Parathyroid adenoma (tissue), 2 donors: ENCODE data around the gene NNAT.

Experiments
- H2AFZ ChIP-seq: fragments of 300-600 bp; sonication (generic); one replicate; pipeline ENCODE4 v1.7.0; 2017; ENCODE audit warnings: antibody characterized with exemption, mild to moderate bottlenecking
- H3K27ac ChIP-seq: fragments of 300-600 bp; sonication (generic); one replicate; pipeline ENCODE4 v1.7.0; 2017
- H3K27me3 ChIP-seq: fragments of 300-600 bp; sonication (generic); one replicate; pipeline ENCODE4 v1.7.0; 2017; ENCODE audit warnings: low read length; ENCODE audit not compliant: control insufficient read depth, insufficient read depth
- H3K36me3 ChIP-seq: fragments of 300-600 bp; sonication (generic); one replicate; pipeline ENCODE4 v1.7.0; 2017; ENCODE audit warnings: low read length; ENCODE audit not compliant: control insufficient read depth, insufficient read depth
- H3K4me1 ChIP-seq: fragments of 300-600 bp; sonication (generic); one replicate; pipeline ENCODE4 v1.7.0; 2017; ENCODE audit warnings: control low read depth
- H3K4me2 ChIP-seq: fragments of 300-600 bp; sonication (generic); one replicate; pipeline ENCODE4 v1.7.0; 2017; ENCODE audit warnings: low read length
- H3K4me3 ChIP-seq: fragments of 300-600 bp; sonication (generic); one replicate; pipeline ENCODE4 v1.7.0; 2017; ENCODE audit warnings: low read depth, low read length
- H3K79me2 ChIP-seq: fragments of 300-600 bp; sonication (generic); one replicate; pipeline ENCODE4 v1.7.0; 2017; ENCODE audit warnings: control low read depth
- H3K9ac ChIP-seq: fragments of 300-600 bp; sonication (generic); one replicate; pipeline ENCODE4 v1.7.0; 2017; ENCODE audit warnings: mild to moderate bottlenecking
- H3K9me3 ChIP-seq: fragments of 300-600 bp; sonication (generic); one replicate; pipeline ENCODE4 v1.7.0; 2017; ENCODE audit warnings: low read length; ENCODE audit not compliant: control insufficient read depth
- TF ChIP-seq, protein P1 (sequence below): fragments of 300-600 bp; sonication (generic); IDR thresholded peaks from one replicate; pipeline ENCODE4 v1.7.0; 2017; ENCODE audit warnings: antibody characterized with exemption, mild to moderate bottlenecking
- donor health status: primary hyperparathyroidism.

The NNAT gene

GRCh38 chr20:37505263-37506151, 15.5 kb upstream of the NNAT start:
- H3K4me3 ChIP-seq: no peak overlapping the region
- H3K79me2 ChIP-seq: no peaks in the 10 kb centered on the region
- H3K27me3 ChIP-seq: no peaks in the 10 kb centered on the region
- no peaks in the 10 kb centered on the region for H3K36me3 ChIP-seq
- H3K4me2 ChIP-seq: no peak overlapping the region
- H3K9me3 ChIP-seq: no peaks in the 10 kb centered on the region
- no peak overlapping the region for H3K9ac ChIP-seq
- TF ChIP-seq, protein P1, sequence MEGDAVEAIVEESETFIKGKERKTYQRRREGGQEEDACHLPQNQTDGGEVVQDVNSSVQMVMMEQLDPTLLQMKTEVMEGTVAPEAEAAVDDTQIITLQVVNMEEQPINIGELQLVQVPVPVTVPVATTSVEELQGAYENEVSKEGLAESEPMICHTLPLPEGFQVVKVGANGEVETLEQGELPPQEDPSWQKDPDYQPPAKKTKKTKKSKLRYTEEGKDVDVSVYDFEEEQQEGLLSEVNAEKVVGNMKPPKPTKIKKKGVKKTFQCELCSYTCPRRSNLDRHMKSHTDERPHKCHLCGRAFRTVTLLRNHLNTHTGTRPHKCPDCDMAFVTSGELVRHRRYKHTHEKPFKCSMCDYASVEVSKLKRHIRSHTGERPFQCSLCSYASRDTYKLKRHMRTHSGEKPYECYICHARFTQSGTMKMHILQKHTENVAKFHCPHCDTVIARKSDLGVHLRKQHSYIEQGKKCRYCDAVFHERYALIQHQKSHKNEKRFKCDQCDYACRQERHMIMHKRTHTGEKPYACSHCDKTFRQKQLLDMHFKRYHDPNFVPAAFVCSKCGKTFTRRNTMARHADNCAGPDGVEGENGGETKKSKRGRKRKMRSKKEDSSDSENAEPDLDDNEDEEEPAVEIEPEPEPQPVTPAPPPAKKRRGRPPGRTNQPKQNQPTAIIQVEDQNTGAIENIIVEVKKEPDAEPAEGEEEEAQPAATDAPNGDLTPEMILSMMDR: no peak
- H3K4me1 ChIP-seq: no peaks in the 10 kb centered on the region
- no peak overlapping the region for H3K27ac ChIP-seq
- H2AFZ ChIP-seq: no peak overlapping the region

DNA sequence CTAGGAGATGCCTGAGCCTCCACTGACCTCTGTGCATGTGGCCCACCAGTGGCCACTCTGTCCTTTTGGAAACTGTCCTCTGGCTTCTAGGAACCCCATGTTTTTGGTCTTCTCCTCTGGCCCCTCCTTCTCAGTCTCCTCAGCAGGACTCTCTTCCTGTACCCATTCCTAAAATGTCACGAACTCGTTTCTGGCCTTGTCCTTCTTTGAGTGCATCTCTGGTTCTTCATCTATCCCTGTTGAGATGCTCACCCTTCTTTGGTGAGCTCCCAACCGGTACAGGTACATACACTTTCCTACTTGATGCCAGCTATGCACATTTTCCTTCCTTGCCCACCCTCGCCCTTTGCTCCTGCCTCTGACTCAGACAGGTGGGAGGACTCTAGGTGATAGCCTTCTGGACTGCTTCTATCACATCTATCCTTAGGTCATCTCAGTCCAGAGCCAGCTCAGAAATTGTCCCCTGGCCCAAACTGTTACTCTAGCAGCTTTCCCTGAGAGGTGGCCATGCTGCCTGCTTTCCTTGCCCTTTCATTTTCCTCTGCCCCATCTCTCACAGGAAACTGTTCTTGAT, 14.8 kb upstream of the NNAT start:
- H3K79me2 ChIP-seq: no peaks in the 10 kb centered on the region
- TF ChIP-seq, protein P1: no peak
- no peaks in the 10 kb centered on the region for H3K9me3 ChIP-seq
- no peaks in the 10 kb centered on the region for H3K4me1 ChIP-seq
- H3K27me3 ChIP-seq: no peaks in the 10 kb centered on the region
- H3K9ac ChIP-seq: no peak overlapping the region
- no peaks in the 10 kb centered on the region for H3K36me3 ChIP-seq
- H3K4me2 ChIP-seq: no peak overlapping the region
- no peak overlapping the region for H3K4me3 ChIP-seq
- no peak overlapping the region for H2AFZ ChIP-seq
- no peak overlapping the region for H3K27ac ChIP-seq

- Histone ChIP-seq H3K9ac (no peak overlapping the region), H3K36me3 (no peaks in the 10 kb centered on the region), H3K4me2 (no peak overlapping the region), H2AFZ (no peak overlapping the region), H3K9me3 (no peaks in the 10 kb centered on the region), H3K4me3 (no peak overlapping the region), H3K27me3 (no peaks in the 10 kb centered on the region), H3K27ac (no peak overlapping the region), H3K79me2 (peaks cover 3% of the 10 kb centered on the region), H3K4me1 (no peaks in the 10 kb centered on the region)
- TF ChIP-seq, protein P1: no peak
Observed at GRCh38 chr20:37510226-37510625, 10.8 kb upstream of the NNAT start.

- no peak overlapping the region for H3K27ac ChIP-seq
- no peak overlapping the region for H3K9ac ChIP-seq
- no peak overlapping the region for H3K4me3 ChIP-seq
- no peaks in the 10 kb centered on the region for H3K4me1 ChIP-seq
- H3K9me3 ChIP-seq: no peaks in the 10 kb centered on the region
- H3K4me2 ChIP-seq: no peak overlapping the region
- TF ChIP-seq, protein P1: no peak
- H3K79me2 ChIP-seq: peaks cover 5% of the 10 kb centered on the region
- no peaks in the 10 kb centered on the region for H3K36me3 ChIP-seq
- no peaks in the 10 kb centered on the region for H3K27me3 ChIP-seq
- no peak overlapping the region for H2AFZ ChIP-seq
Observed at GRCh38 chr20:37511610-37512275, 9.3 kb upstream of the NNAT start.
